Endothelial cell of hepatic sinusoid (primary cell): Measurements from ENCODE around the gene GMCL2.

Experiments used
- in situ Hi-C: cut with HindIII; loops from 2 replicates; pipeline ENCODE4 v1.10.0; 2017; ENCODE audit warnings: low sequenced_read_pairs

GMCL2 gene

GRCh38 chr5:178145965-178146820 is 41.0 kb downstream of the GMCL2 start:
- in situ Hi-C loops = no loop called here

DNA sequence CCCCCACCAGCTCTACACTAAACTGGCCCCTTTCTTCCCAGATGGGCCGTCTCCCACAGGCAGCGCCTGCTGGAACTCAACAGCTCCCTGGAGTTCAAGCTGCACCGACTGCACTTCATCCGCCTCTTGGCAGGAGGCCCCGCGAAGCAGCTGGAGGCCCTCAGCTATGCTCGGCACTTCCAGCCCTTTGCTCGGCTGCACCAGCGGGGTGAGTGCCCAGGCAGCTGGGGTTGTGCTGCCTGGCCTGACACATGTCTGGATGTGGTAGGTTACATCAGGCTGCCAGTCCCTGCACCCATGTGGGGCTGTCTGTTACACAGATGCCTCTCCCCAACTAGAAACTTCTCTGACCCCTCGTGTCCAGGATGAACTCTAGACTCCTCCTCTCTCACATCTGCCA is 43.3 kb downstream of the GMCL2 start:
- in situ Hi-C loops = loop anchor here (5.0 kb wide), 1 partner anchor 67 kb away; no protein-coding TSS in a partner anchor

DNA sequence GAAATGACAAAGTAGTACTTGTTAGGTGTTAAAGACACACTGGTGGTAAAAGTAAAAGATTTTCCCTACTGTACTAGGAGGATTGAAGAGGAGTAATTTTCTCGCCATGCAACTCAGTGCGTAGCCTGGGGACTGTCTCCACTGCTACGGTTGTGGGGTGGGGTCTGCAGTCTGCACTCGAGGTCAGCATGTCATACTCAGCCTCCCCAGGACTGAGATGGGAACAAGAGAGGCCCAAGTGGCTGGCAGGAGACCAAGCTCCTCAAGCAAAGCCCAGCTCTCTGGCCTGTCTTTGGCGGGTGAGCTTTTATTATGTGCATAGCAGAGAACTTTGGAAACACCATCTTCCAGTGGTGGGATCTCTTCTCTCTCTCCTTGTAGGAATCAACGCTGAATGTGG is 43.9 kb downstream of the GMCL2 start:
- in situ Hi-C loops = loop anchor here (5.0 kb wide), 1 partner anchor 66 kb away; no protein-coding TSS in a partner anchor

DNA sequence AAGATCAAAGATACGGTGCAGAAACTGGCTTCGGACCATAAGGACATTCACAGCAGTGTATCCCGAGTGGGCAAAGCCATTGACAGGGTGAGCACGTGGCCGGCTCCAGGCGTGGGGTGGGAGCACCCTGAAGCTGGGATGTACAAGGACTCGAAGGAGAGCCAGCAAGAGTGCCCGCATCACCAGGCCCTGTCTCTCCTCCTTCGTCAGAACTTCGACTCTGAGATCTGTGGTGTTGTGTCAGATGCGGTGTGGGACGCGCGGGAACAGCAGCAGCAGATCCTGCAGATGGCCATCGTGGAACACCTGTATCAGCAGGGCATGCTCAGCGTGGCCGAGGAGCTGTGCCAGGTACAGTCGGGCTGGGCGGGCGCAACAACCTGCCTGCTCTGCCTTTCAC is 44.5 kb downstream of the GMCL2 start:
- in situ Hi-C loops = loop anchor here (5.0 kb wide), 1 partner anchor 65 kb away; no protein-coding TSS in a partner anchor

DNA sequence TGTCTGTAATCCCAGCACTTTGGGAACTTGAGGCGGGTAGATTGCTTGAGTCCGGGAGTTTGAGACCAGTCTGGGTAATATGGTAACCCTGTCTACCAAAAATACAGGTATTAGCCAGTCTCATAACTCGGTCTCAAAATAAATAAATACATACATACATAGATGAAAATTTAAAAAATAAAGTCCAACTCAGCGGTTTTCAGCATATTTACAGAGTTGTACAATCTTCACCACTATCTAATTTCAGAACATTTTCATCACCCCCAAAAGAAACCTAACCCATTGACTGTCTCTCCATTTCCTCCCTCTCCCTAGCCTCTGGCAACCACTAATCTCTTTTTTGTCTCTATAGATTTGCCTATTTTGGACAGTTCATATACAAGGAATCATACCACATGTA is 45.6 kb downstream of the GMCL2 start:
- in situ Hi-C loops = loop anchor here (5.0 kb wide), 1 partner anchor 64 kb away; no protein-coding TSS in a partner anchor

GRCh38 chr5:178137991-178138390 is 49.2 kb downstream of the GMCL2 start:
- in situ Hi-C loops = no loop called here

GRCh38 chr5:178136990-178137389 is 50.2 kb downstream of the GMCL2 start:
- in situ Hi-C loops = no loop called here
